Endothelial cell of umbilical vein (primary cell): ENCODE measurements around the gene FTHL17. TPM values are rescaled to one million over a fixed set of nuclear protein-coding genes. Genes with fewer than 3 reads are reported as not detected.

Experiments used
- BruUV-seq: library from RNA; stranded (reverse); fragments of 400-500 nt; replicated peaks from 2 replicates; lab custom pipeline; 2021; lab: Mats Ljungman, UMichigan
- CTCF ChIA-PET: fragments of 300-600, 350-600 bp; sonication (Branson Sonifier 250); formaldehyde crosslinking; loops from one replicate; lab custom pipeline; 2021; ENCODE audit warnings: antibody characterized with exemption, inconsistent platforms; lab: Charles Lee
- POLR2A ChIA-PET: fragments of 300-600, 350-600 bp; sonication (Branson Sonifier 250); formaldehyde crosslinking; loops from one replicate; lab custom pipeline; 2021; ENCODE audit warnings: antibody characterized with exemption, inconsistent platforms; lab: Charles Lee
- DNase-seq: peaks from one replicate; pipeline ENCODE4 v3.0.0-alpha.2; 2011; ENCODE audit warnings: low read depth, low spot score
- FAIRE-seq: peaks from 2 replicates; lab custom pipeline; 2011; peaks lifted over from hg19 to GRCh38; lab: Jason Lieb, UNC
- H2AFZ ChIP-seq: 2 replicates; pipeline ENCODE4 v1.6.0; 2012; ENCODE audit warnings: low read depth, low read length, control low read depth, inconsistent platforms
- H3K27ac ChIP-seq: 2 replicates; pipeline ENCODE4 v1.5.1; 2011; ENCODE audit warnings: low read depth, mild to moderate bottlenecking, control low read depth, low read length, moderate library complexity; ENCODE audit not compliant: insufficient read depth
- H3K27me3 ChIP-seq, 2 experiments: 2 replicates each; pipeline versions ENCODE4 v1.6.0 to v1.6.1; 2011; ENCODE audit warnings: low read length in 2 of 2, mixed read lengths in 1 of 2; ENCODE audit not compliant: control insufficient read depth in 2 of 2, insufficient read depth in 2 of 2
- H3K36me3 ChIP-seq, 2 experiments: 2 replicates in 1 of 2; 3 replicates in 1 of 2; pipeline ENCODE4 v1.5.1; 2011; ENCODE audit warnings: low read length in 2 of 2, mild to moderate bottlenecking in 1 of 2, moderate library complexity in 1 of 2; ENCODE audit not compliant: control insufficient read depth in 2 of 2, insufficient read depth in 2 of 2; ENCODE audit errors: extremely low read depth in 1 of 2
- H3K4me1 ChIP-seq: 3 replicates; pipeline ENCODE4 v1.5.1; 2011; ENCODE audit warnings: mild to moderate bottlenecking, low read length; ENCODE audit not compliant: control insufficient read depth, insufficient read depth; ENCODE audit errors: extremely low read depth
- H3K4me2 ChIP-seq: 2 replicates; pipeline ENCODE4 v1.6.1; 2011; ENCODE audit warnings: low read length, control low read depth, mixed read lengths; ENCODE audit not compliant: insufficient read depth
- H3K4me3 ChIP-seq, 3 experiments: fragments of 200-600 bp in 1 of 3; sonication (generic), shearing (Covaris generic) in 1 of 3; replicated peaks in 1 of 3; 2 replicates each; pipeline ENCODE4 v1.5.1; 2011 to 2016; ENCODE audit warnings: control low read depth in 3 of 3, low read length in 3 of 3, mild to moderate bottlenecking in 2 of 3, inconsistent platforms in 1 of 3, low read depth in 1 of 3, moderate library complexity in 1 of 3; ENCODE audit not compliant: insufficient read depth in 1 of 3
- H3K79me2 ChIP-seq: 2 replicates; pipeline ENCODE4 v1.6.0; 2012; ENCODE audit warnings: low read length, inconsistent platforms; ENCODE audit not compliant: control insufficient read depth, insufficient read depth
- H3K9ac ChIP-seq: replicated peaks from 2 replicates; pipeline ENCODE3; 2011; ENCODE audit warnings: low read length, control low read depth; ENCODE audit not compliant: insufficient read depth; ENCODE audit errors: extremely low read depth
- H3K9me1 ChIP-seq: replicated peaks from 3 replicates; pipeline ENCODE4 v1.6.0; 2011; ENCODE audit warnings: mild to moderate bottlenecking, low read length; ENCODE audit not compliant: control insufficient read depth, insufficient read depth; ENCODE audit errors: extremely low read depth
- H3K9me3 ChIP-seq: replicated peaks from 2 replicates; pipeline ENCODE4 v1.5.1; 2012; ENCODE audit warnings: low read length, inconsistent platforms; ENCODE audit not compliant: control insufficient read depth, insufficient read depth
- H4K20me1 ChIP-seq: replicated peaks from 2 replicates; pipeline ENCODE3; 2011; ENCODE audit warnings: mild to moderate bottlenecking, low read length; ENCODE audit not compliant: control insufficient read depth, insufficient read depth; ENCODE audit errors: extremely low read depth
- CTCF ChIP-seq, 2 donors: IDR thresholded peaks; 1 replicate in 1 of 2; 2 replicates in 1 of 2; pipeline ENCODE4 v1.5.1; 2011; ENCODE audit warnings: low read length in 2 of 2, mild to moderate bottlenecking in 2 of 2, moderate library complexity in 2 of 2, control low read depth in 1 of 2, inconsistent platforms in 1 of 2, low read depth in 1 of 2; ENCODE audit not compliant: insufficient read depth in 1 of 2; ENCODE audit errors: extremely low read depth in 1 of 2
- EZH2 ChIP-seq: IDR thresholded peaks from 2 replicates; pipeline ENCODE4 v1.6.1; 2012; ENCODE audit warnings: borderline replicate concordance, low read depth, mild to moderate bottlenecking, moderate library complexity, low read length, inconsistent platforms; ENCODE audit not compliant: severe bottlenecking
- FOS ChIP-seq: IDR thresholded peaks from 2 replicates; pipeline ENCODE4 v1.6.1; 2011; ENCODE audit warnings: mild to moderate bottlenecking, low read length, moderate library complexity, borderline replicate concordance; ENCODE audit not compliant: insufficient read depth
- GATA2 ChIP-seq: IDR thresholded peaks from 2 replicates; pipeline ENCODE4 v1.7.0; 2011; ENCODE audit warnings: low read depth, mild to moderate bottlenecking, moderate library complexity, mixed read lengths, low read length; ENCODE audit not compliant: insufficient read length, insufficient read depth
- JUN ChIP-seq: IDR thresholded peaks from 2 replicates; pipeline ENCODE4 v1.6.1; 2011; ENCODE audit warnings: borderline replicate concordance, low read depth; ENCODE audit not compliant: insufficient read length, insufficient read depth
- MYC ChIP-seq: IDR thresholded peaks from one replicate; pipeline ENCODE4 v1.6.1; 2011; ENCODE audit warnings: mild to moderate bottlenecking, low read depth, low read length
- POLR2A ChIP-seq: IDR thresholded peaks from 2 replicates; pipeline ENCODE4 v1.6.1; 2012; ENCODE audit warnings: low read depth, mild to moderate bottlenecking, control low read depth, low read length
- POLR2AphosphoS5 ChIP-seq: IDR thresholded peaks from 2 replicates; pipeline ENCODE4 v1.6.1; 2012; ENCODE audit warnings: low read depth, mild to moderate bottlenecking, control low read depth, low read length, moderate library complexity; ENCODE audit not compliant: insufficient read depth
- dilution Hi-C: fragments of 300-500 bp; cut with MboI; formaldehyde crosslinking; loops from one replicate; pipeline ENCODE4 v1.15.0; 2019; ENCODE audit warnings: low sequenced_read_pairs; ENCODE audit not compliant: extremely low pct_ligation_motif_present
- intact Hi-C: fragments of 100-400 bp; cut with micrococcal nuclease; formaldehyde crosslinking; loops from one replicate; pipeline ENCODE4 v1.10.0; 2022
- polyA plus RNA-seq, 4 experiments: library from polyadenylated mRNA; depleted of rRNA in 3 of 4; stranded (reverse) in 3 of 4; unstranded in 1 of 4; fragments of >200 nt; gene quantifications; 2 replicates each; pipeline versions ENCODE4 v1.2.1 to v1.2.3, GENCODE V29; 2011 to 2012; ENCODE audit warnings: missing spikeins in 1 of 4
- total RNA-seq: library from RNA; stranded (reverse); gene quantifications from 2 replicates; pipeline ENCODE4 v1.2.3, GENCODE V29; 2021
- TF ChIP-seq, protein P1 (sequence below): IDR thresholded peaks from 2 replicates; pipeline ENCODE4 v1.6.1; 2011; ENCODE audit not compliant: insufficient read depth, insufficient read length

The FTHL17 gene
- total and polyA plus RNA-seq, 2 donors (not counting 3 experiments of a cell fraction or from before 2014, with no cell fraction given), result not detected

DNA sequence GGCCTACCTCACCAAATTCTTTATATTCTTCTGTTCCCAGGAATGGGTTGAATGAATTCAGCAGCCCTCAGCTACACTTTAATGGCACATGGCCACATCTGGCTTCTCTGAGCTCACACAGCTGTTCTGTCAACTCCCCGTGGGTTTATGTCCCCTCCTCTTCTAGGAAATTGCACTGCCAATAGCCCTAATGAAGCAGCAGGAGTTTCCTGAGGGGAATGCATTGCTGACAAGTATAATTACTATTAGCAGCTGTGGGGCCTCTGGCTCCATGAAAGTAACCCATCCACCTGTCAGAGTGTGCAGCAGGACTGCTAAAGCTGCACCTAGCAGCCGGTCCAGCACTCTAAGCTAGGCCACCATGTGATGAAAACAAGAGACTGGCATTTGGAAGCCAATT lies 50.3 kb downstream of the FTHL17 start:
- DNase-seq (no peak), FAIRE-seq (no peak)
- BruUV-seq, result no TSS peak
- H3K79me2 ChIP-seq, result no peaks in the 10 kb centered on the region
- ChIA-PET POLR2A (no interaction called here), CTCF (interaction anchor here (0.7 kb wide), 1 partner anchor 14 kb away, joined by 3 read pairs; no protein-coding TSS in a partner anchor)
- H4K20me1 ChIP-seq, result no peaks in the 10 kb centered on the region
- no peaks in the 10 kb centered on the region for H3K27me3 ChIP-seq
- H3K9me1 ChIP-seq, result no peaks in the 10 kb centered on the region
- no peaks in the 10 kb centered on the region for H3K36me3 ChIP-seq
- no peak overlapping the region for H3K4me2 ChIP-seq
- no peak overlapping the region for H3K27ac ChIP-seq
- H3K4me3 ChIP-seq, result no peak overlapping the region
- dilution Hi-C loops (no loop called here), intact Hi-C loops (no loop called here)
- no peak overlapping the region for H3K9ac ChIP-seq
- no peaks in the 10 kb centered on the region for H3K9me3 ChIP-seq
- TF ChIP-seq EZH2, result no peak
- TF ChIP-seq JUN, result no peak
- no peak for TF ChIP-seq POLR2A
- no peak for TF ChIP-seq MYC
- TF ChIP-seq CTCF (IDR thresholded peaks at IDR 0.05; ENCODE audit: extremely low read depth in 1 of 2, insufficient read depth in 1 of 2, low read depth in 1 of 2, low read length in 2 of 2), result no peak
- TF ChIP-seq POLR2AphosphoS5, result no peak
- no peak for TF ChIP-seq FOS
- no peak for TF ChIP-seq GATA2
- TF ChIP-seq, protein P1, sequence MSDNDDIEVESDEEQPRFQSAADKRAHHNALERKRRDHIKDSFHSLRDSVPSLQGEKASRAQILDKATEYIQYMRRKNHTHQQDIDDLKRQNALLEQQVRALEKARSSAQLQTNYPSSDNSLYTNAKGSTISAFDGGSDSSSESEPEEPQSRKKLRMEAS, result no peak
- no peaks in the 10 kb centered on the region for H3K4me1 ChIP-seq
- H2AFZ ChIP-seq, result no peak overlapping the region

Other genes starting within 250 kb of the FTHL17 start
- 11.7 and 12.0 TPM in 2 replicates for gene TAB3, start 182.8 kb downstream of the FTHL17 start, total RNA-seq
- 10.6 and 11.5 TPM in 2 replicates for gene TAB3, start 182.8 kb downstream of the FTHL17 start, polyA plus RNA-seq